GM18502 (cell line): ENCODE measurements around the gene AMMECR1.

Experiments used
- ATAC-seq: cut with Tn5 transposase; IDR thresholded peaks from one replicate; pipeline ENCODE4 v1.9.1; 2021; ENCODE audit warnings: mild to moderate bottlenecking; ENCODE audit not compliant: unreplicated experiment, poor library complexity

The AMMECR1 gene

GRCh38 chrX:110315551-110315950 is 2.3 kb downstream of the AMMECR1 start:
- ATAC-seq = no peak

- no peak for ATAC-seq
These were observed 6.3 kb downstream of the AMMECR1 start for GRCh38 chrX:110311437-110312230.

DNA sequence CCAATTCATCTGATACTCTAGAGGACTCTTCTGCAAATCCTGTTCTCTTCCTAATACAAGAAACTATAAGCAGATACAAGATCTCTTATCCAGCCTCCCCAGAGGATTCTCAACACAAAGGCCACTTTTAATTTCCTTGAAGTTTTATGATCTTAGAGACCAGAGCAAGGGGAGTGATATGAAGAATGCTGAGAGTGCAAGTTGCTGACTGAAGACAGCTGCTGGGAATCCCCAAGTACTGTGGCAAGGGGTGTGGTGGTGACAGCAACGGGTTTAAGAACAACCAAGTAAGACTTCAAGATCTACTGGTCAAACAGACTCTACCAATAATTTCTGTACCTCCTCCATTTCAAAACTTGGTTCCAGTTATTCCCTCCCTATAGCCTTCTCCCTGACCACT is 7.0 kb downstream of the AMMECR1 start:
- peak; percentile 90 for ATAC-seq

DNA sequence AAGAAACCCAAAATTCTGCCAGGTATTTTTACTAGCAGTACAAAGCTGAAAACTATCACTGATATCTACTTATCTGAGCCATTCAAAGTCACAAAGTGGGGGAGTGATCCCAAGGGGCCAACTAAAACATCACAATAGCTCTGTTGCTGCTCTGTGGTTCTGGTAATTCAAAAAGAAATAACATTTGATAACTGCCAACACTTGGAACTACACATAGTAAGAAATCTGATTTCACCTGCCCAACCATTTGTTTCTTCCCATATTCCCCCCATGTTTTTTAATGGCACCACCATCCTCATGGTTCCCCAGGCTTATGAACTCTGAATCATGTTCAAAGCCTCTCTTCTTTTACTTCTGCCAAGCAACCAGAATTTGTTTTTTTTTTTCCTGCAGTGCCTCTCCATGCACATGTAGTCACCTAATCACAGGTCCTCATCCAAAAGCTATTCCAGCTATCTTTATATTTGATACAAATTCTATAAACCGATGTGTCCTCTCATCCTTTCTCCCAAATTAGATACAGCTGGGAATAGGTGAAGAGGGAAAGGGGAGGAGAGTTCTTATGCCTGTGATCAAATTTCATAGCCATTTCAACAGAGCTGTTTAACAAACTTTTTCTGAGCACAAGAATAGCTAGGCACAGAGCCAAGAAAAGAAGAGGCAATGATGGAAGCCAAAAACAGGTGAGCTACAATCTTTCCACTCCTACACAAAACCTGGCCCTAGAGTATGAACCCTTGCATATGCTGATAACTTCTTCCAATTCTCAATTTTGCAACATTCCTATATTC is 7.7 kb downstream of the AMMECR1 start:
- peak; percentile 23 for ATAC-seq

- no peak for ATAC-seq
These were observed 9.7 kb downstream of the AMMECR1 start for GRCh38 chrX:110308220-110308619.

DNA sequence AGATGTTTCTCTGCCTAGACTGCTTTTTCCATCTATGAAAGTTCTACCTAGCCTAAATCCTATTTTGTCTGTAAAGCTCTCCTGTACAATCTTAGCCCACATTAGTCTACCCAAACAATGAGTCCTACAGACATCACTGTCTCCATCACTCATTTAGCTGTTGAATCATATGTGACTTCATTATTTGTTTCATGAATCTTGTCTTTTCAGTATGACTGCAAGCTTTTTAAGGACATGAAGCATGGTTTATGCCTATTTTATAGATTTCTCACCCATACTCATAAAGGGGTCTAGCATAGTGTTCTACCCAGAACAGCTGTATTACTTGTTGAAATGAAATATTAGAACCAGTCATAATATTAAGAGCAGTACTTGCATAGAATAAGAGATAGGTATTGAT is 13.0 kb downstream of the AMMECR1 start:
- no peak for ATAC-seq

- ATAC-seq = no peak
These were observed 13.5 kb downstream of the AMMECR1 start for GRCh38 chrX:110304371-110304770.

- ATAC-seq = no peak
These were observed 14.9 kb downstream of the AMMECR1 start for GRCh38 chrX:110302975-110303374.

DNA sequence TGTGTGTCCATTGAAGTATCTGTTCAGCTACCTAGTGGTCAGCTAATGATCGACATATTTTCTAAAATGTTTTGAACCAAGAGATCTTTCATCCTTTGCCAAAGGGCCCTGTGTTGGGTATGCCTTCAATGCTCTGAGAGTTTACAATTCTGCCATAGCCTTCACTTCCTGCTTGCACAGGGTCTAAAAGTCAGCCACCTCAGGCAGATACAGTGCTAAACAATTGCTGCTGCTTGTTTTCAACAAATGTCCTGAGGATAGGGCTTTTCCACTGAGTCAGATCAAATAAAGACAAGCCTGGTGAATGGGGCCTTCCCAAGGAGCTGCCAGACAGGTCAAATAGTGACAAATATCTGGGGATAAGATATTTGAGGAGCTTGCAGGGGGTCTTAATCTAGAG is 16.7 kb downstream of the AMMECR1 start:
- no peak for ATAC-seq

DNA sequence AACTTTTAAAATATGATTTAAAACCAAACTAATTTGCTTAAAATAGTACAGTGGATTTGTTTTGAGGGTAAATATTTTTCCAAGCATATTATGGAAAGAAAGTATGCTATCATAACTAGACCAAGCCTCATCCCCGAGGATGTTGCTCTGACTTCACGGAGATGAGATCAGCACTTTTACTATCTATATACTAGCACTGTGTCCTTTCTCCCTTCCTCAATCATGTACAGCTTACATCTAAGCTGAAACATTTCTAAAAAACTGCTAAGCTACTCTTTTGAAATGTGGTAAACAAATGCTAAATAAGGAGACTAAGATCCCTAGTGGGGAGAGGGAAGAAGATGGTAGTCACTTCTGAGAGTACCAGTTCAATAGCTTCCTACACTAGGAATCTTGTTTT is 23.8 kb downstream of the AMMECR1 start:
- no peak for ATAC-seq

DNA sequence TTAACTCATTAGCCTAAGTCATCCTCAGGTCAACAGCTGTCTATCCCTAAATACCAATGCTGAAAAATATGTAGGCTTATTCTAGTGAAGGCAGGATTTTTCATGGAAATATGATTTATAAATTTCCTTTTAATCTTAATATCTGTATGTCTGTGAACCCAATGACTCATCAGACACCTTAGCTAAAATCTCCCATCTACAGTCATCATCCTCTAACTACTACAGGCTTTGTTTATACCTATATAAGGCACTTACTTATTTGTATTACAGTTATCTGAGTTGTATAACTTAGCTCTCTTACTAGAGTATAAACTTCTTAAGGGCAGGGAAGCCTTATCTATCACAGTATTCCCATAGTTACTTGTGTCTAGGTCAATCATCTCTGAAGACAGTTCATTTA is 24.2 kb downstream of the AMMECR1 start:
- ATAC-seq = no peak

DNA sequence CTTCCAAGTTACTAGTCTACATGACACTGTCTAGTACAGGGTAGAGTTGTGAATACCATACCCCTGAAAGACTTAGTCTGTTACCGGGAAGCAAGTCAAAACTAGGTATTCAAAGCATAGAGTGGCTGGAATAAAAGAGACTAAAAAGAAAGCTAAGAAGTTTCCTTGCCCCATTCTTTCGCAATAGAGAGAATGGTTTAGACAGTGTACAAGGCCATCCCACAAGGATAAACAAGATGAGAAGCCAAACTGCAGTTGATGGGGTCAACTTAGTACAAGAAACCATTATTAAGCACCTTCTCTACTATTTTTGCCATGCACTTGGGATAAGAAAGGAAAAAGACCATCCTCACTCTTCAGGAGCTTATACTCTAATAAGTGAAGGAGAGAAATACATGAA is 30.3 kb downstream of the AMMECR1 start:
- no peak for ATAC-seq

- no peak for ATAC-seq
These were observed 31.8 kb downstream of the AMMECR1 start for GRCh38 chrX:110286106-110286505.

DNA sequence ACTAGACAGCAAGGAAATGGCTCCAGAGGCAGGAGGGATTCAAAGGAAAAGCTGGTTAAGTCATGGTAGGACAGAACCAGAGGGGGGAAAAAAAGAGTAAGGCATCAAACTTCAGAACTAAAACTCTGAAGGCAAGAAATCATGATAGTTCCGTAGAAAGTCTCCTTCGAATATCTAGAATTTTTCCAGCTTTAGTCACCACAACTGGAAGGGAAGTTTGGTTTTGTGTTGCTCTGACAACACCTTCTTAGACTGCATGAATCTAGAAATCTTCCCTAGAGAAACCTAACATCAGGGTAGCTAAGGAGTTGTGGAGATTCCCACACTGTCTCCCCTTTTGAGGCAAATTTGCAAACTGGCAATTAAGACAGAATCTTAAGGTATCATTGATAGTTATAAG is 33.7 kb downstream of the AMMECR1 start:
- no peak for ATAC-seq

DNA sequence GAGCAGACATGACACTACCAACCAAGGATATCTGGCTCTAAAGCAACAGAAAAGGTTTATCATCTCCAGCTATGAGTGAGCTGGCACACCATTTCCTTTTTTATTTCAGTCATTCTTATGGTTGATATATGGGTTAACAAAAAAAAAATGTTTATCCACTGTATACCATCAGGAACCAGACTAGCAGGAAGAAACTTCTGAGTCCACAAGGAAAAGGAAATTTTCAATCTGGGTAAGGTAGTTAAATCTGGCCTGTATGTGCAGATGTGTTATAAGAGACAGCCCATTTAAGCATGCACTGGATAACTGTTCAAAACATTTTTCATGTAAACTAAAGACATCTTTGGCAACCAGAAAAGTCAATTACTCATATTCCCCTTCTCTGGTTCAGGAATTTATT is 35.0 kb downstream of the AMMECR1 start:
- ATAC-seq = no peak

- no peak for ATAC-seq
These were observed 36.5 kb downstream of the AMMECR1 start for GRCh38 chrX:110281377-110281776.

GRCh38 chrX:110280954-110281353 is 36.9 kb downstream of the AMMECR1 start:
- no peak for ATAC-seq

DNA sequence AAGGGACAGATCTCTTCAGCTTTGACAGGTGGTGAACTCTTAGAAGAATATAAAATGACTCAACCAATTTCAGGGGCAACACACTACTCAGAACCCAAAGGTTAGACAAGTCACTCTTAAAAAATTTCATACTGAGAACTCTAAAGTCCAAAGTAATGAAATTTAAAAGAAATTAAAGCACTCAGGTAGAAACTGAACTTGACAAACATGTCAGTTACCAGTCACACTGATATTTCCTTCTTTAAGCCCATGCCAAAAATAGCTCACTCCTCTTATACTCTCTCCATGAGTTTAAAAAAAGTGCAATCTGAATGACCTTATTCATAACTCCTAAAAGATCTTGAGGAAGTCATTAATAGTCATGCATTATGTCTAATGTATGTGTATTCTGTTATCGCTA is 40.3 kb downstream of the AMMECR1 start:
- ATAC-seq = no peak

GRCh38 chrX:110276778-110277177 is 41.1 kb downstream of the AMMECR1 start:
- ATAC-seq = peak; percentile 93

- no peak for ATAC-seq
These were observed 49.0 kb downstream of the AMMECR1 start for GRCh38 chrX:110268886-110269285.

DNA sequence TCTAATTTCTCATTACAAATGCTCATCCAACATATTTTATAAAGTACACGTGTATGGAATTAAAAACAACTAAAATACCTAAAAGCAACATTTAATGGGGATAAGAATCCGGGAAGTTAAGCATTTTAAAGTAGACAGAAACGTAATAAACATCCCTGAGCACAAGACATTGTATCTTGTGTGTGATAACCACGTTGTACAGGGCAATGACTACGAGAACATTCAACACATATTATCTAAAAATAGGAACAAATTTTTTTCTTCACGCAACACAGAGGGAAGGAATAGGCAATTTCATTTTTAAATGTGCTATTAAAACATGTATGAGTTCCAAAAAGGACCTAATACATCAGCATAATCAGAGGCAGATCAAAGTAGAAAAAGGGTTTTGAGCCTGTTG is 49.5 kb downstream of the AMMECR1 start:
- no peak for ATAC-seq

GRCh38 chrX:110267874-110268273 is 50.0 kb downstream of the AMMECR1 start:
- no peak for ATAC-seq
